ENCODE data around the gene NAA16. TPM values are rescaled to one million over a fixed set of nuclear protein-coding genes. Genes with fewer than 3 reads are reported as not detected.
"Not testable (repeated sequence)": the region's sequence is repeated elsewhere in the genome, so short reads cannot be mapped to it uniquely, and the experiment has no call there.

NAA16 gene
- total RNA-seq, 1 experiment from 2014 or later, result 7.1 TPM

GRCh38 chr13:41413872-41414271 is 102.8 kb downstream of the NAA16 start:
- H3K9me3 ChIP-seq, result no peaks in the 10 kb centered on the region
- H3K27me3 ChIP-seq, result no peaks in the 10 kb centered on the region
- no peak for DNase-seq
- no peak overlapping the region for H3K4me3 ChIP-seq
- H3K36me3 ChIP-seq, result no peaks in the 10 kb centered on the region

- Histone ChIP-seq H3K9me3 (no peaks in the 10 kb centered on the region), H3K4me3 (no peak overlapping the region), H3K36me3 (no peaks in the 10 kb centered on the region), H3K27me3 (no peaks in the 10 kb centered on the region)
- no peak for DNase-seq
Measured at GRCh38 chr13:41416276-41416675, 105.2 kb downstream of the NAA16 start.

GRCh38 chr13:41418027-41418426 is 107.0 kb downstream of the NAA16 start:
- Histone ChIP-seq H3K36me3 (no peaks in the 10 kb centered on the region), H3K9me3 (no peaks in the 10 kb centered on the region), H3K27me3 (no peaks in the 10 kb centered on the region), H3K4me3 (no peak overlapping the region)
- DNase-seq, result no peak

- Histone ChIP-seq H3K27me3 (no peaks in the 10 kb centered on the region), H3K36me3 (no peaks in the 10 kb centered on the region), H3K4me3 (no peak overlapping the region), H3K9me3 (no peaks in the 10 kb centered on the region)
- DNase-seq, result no peak
Measured at GRCh38 chr13:41418731-41419130, 107.7 kb downstream of the NAA16 start.

- H3K27me3 ChIP-seq, result no peaks in the 10 kb centered on the region
- H3K9me3 ChIP-seq, result no peaks in the 10 kb centered on the region
- no peak overlapping the region for H3K4me3 ChIP-seq
- no peaks in the 10 kb centered on the region for H3K36me3 ChIP-seq
- no peak for DNase-seq
Measured at GRCh38 chr13:41419206-41419605, 108.1 kb downstream of the NAA16 start.

- Histone ChIP-seq H3K4me3 (no peak overlapping the region), H3K9me3 (no peaks in the 10 kb centered on the region), H3K36me3 (no peaks in the 10 kb centered on the region), H3K27me3 (no peaks in the 10 kb centered on the region)
- DNase-seq, result no peak
Measured at GRCh38 chr13:41420146-41420545, 109.1 kb downstream of the NAA16 start.

- DNase-seq, H3K9me3 ChIP-seq, H3K36me3 ChIP-seq, H3K4me3 ChIP-seq, H3K27me3 ChIP-seq: not testable (repeated sequence)
Measured at GRCh38 chr13:41421330-41421729, 110.3 kb downstream of the NAA16 start.

GRCh38 chr13:41421983-41422382 is 110.9 kb downstream of the NAA16 start:
- not testable (repeated sequence) for H3K27me3 ChIP-seq, H3K36me3 ChIP-seq, H3K4me3 ChIP-seq, DNase-seq, H3K9me3 ChIP-seq

- not testable (repeated sequence) for H3K36me3 ChIP-seq, H3K4me3 ChIP-seq, H3K27me3 ChIP-seq, DNase-seq, H3K9me3 ChIP-seq
Measured at GRCh38 chr13:41423259-41423658, 112.2 kb downstream of the NAA16 start.

GRCh38 chr13:41424675-41425074 is 113.6 kb downstream of the NAA16 start:
- not testable (repeated sequence) for H3K36me3 ChIP-seq, H3K9me3 ChIP-seq, DNase-seq, H3K4me3 ChIP-seq, H3K27me3 ChIP-seq

GRCh38 chr13:41426047-41426446 is 115.0 kb downstream of the NAA16 start:
- Histone ChIP-seq H3K9me3 (no peaks in the 10 kb centered on the region), H3K36me3 (no peaks in the 10 kb centered on the region), H3K27me3 (no peaks in the 10 kb centered on the region), H3K4me3 (no peak overlapping the region)
- DNase-seq, result no peak

Other genes with a start within 250 kb of the NAA16 start
- gene WBP4, start 249.8 kb upstream of the NAA16 start, total RNA-seq (2014; rRNA removed; shearing (Covaris generic); ENCODE audit: low replicate concordance), result 10.5 and 15.7 TPM in 2 replicates
- gene KBTBD6, start 178.5 kb upstream of the NAA16 start, total RNA-seq (2014; rRNA removed; shearing (Covaris generic); ENCODE audit: low replicate concordance), result 8.2 and 11.8 TPM in 2 replicates
- 0.72 and 2.6 TPM in 2 replicates for gene KBTBD7, start 116.7 kb upstream of the NAA16 start, total RNA-seq (2014; rRNA removed; shearing (Covaris generic); ENCODE audit: low replicate concordance)
- gene MTRF1, start 47.7 kb upstream of the NAA16 start, total RNA-seq (2014; rRNA removed; shearing (Covaris generic); ENCODE audit: low replicate concordance), result 13.4 and 14.0 TPM in 2 replicates
- 1.7 TPM in 1 of 2 replicates, not detected in the other for gene RGCC, start 146.3 kb downstream of the NAA16 start, total RNA-seq (2014; rRNA removed; shearing (Covaris generic); ENCODE audit: low replicate concordance)